Nephron (organoid): ENCODE data around the gene ZC3H12A.

ENCODE experiments used
- H3K27ac Mint-ChIP-seq, 3 experiments: 2 replicates each; pipeline ENCODE4 v1.8.0; 2020; ENCODE audit warnings: mixed read lengths in 3 of 3, mild to moderate bottlenecking in 2 of 3, moderate library complexity in 1 of 3
- H3K27me3 Mint-ChIP-seq: 2 replicates; pipeline ENCODE4 v1.8.0; 2021; ENCODE audit warnings: low read depth, mild to moderate bottlenecking, moderate library complexity, mixed read lengths
- H3K36me3 Mint-ChIP-seq: 2 replicates; pipeline ENCODE4 v1.8.0; 2020; ENCODE audit warnings: low read depth, mixed read lengths
- H3K4me1 Mint-ChIP-seq: 2 replicates; pipeline ENCODE4 v1.8.0; 2020; ENCODE audit warnings: mixed read lengths
- H3K4me3 Mint-ChIP-seq, 3 experiments: 2 replicates each; pipeline ENCODE4 v1.8.0; 2020; ENCODE audit warnings: mild to moderate bottlenecking in 3 of 3, mixed read lengths in 3 of 3, moderate library complexity in 2 of 3
- H3K9me3 Mint-ChIP-seq: 2 replicates; pipeline ENCODE4 v1.8.0; 2020; ENCODE audit warnings: mixed read lengths
- TF ChIP-seq, protein P1 (sequence below), 3 experiments: fragments of 200-600 bp; sonication (generic); IDR thresholded peaks; one replicate each; pipeline ENCODE4 v1.5.0; 2021; ENCODE audit warnings: antibody characterized with exemption in 3 of 3; ENCODE audit not compliant: unreplicated experiment in 3 of 3

ZC3H12A gene

DNA sequence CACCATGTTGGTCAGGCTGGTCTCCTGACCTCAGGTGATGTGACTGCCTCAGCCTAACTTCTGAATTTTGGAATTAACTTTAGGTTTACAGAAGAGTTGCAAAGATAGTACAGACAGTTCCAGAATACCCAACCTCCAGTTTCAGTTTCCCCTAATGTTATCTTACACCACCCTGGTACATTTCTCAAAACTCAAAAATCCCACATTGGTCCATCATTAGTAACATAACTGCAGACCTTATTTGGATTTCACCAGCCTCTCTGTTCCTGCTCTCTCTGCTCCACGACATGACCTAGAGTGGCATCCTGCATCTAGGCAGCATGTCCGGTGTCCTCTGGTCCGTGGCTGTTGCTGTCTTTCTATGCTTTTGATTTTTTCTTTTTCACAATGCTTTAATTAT lies 5.0 kb upstream of the ZC3H12A start:
- peaks cover 39% of the 10 kb centered on the region for H3K27me3 Mint-ChIP-seq
- peaks cover 26% of the 10 kb centered on the region for H3K4me1 Mint-ChIP-seq
- no peak overlapping the region for H3K27ac Mint-ChIP-seq
- H3K4me3 Mint-ChIP-seq, result no peak overlapping the region
- no peaks in the 10 kb centered on the region for H3K9me3 Mint-ChIP-seq
- H3K36me3 Mint-ChIP-seq, result no peaks in the 10 kb centered on the region
- TF ChIP-seq, protein P1, sequence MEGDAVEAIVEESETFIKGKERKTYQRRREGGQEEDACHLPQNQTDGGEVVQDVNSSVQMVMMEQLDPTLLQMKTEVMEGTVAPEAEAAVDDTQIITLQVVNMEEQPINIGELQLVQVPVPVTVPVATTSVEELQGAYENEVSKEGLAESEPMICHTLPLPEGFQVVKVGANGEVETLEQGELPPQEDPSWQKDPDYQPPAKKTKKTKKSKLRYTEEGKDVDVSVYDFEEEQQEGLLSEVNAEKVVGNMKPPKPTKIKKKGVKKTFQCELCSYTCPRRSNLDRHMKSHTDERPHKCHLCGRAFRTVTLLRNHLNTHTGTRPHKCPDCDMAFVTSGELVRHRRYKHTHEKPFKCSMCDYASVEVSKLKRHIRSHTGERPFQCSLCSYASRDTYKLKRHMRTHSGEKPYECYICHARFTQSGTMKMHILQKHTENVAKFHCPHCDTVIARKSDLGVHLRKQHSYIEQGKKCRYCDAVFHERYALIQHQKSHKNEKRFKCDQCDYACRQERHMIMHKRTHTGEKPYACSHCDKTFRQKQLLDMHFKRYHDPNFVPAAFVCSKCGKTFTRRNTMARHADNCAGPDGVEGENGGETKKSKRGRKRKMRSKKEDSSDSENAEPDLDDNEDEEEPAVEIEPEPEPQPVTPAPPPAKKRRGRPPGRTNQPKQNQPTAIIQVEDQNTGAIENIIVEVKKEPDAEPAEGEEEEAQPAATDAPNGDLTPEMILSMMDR (IDR thresholded peaks at IDR 0.05; ENCODE audit: unreplicated experiment in 3 of 3), result no peak

DNA sequence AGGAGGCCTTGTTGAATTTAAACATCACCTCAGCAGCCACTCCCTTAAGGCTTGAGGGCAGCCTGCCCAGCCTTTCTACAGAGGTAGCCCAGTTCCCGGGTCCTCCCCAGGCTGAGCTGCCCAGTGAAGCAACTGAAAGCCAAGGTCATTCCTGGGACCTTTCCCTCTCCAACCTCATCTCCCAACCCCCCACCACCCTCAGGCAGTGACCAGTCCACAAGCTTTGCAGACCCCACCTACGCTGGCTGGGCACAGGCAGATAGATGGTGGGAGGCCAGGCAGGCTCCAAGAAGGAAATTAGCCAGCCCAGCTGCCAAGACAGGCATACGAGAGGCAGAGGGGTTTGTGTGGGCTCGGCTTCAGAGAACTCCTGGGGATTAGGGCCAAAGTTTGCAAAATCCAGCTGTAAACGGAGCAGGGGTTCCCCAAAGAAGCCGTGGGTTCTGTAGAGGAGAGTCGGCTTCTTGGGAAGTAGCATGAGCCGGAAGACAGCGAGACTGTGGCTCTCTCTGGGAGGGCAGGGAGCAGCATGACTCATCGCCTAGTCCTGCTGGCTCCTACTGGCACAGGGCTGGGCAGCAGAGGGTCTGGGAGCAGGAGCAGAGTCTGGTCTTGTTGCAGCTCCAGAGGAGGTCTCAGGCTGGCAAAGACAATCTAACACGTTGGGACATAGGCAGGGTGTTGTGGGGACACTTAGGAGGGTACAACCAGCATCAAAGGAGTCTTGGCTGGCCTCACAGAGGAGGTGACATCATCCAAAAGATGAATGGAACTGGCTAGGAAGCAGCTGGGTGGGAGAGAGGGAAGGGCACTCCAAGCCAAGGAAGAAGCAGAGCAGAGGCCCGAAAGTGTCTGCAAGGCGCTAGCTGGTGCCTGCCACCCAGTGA lies 2.8 kb upstream of the ZC3H12A start:
- Mint-ChIP-seq H3K4me3 (peak overlapping the region; percentile 69 to 83 (median 82)), H3K36me3 (no peaks in the 10 kb centered on the region), H3K4me1 (peaks cover 36% of the 10 kb centered on the region), H3K9me3 (no peaks in the 10 kb centered on the region), H3K27ac (peak overlapping the region; percentile 65 to 92 (median 79)), H3K27me3 (peaks cover 39% of the 10 kb centered on the region)
- TF ChIP-seq, protein P1 (IDR thresholded peaks at IDR 0.05; ENCODE audit: unreplicated experiment in 3 of 3), result no peak

DNA sequence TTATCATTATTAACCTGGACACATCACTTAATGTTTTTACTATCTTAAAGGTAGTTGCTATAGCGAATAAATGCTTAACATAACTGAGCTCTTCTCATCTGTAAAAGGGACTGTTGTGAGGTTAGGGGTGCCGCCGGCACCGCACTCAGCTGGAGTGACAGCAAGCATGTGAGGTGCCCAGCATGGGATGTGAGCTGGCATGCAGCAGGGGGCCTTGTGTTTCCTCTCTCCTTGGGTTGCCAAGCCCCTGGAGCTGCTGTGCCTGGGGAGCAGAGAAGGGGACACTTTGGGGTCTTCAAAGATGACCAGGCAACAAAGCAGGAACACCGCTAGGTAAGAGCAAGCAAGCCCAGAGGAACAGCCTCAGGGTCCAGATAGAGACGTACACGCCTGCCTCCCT lies 2.1 kb upstream of the ZC3H12A start:
- H3K9me3 Mint-ChIP-seq, result no peaks in the 10 kb centered on the region
- H3K4me3 Mint-ChIP-seq, result peak overlapping the region; percentile 70 to 83 (median 82)
- H3K27me3 Mint-ChIP-seq, result peaks cover 39% of the 10 kb centered on the region
- H3K36me3 Mint-ChIP-seq, result no peaks in the 10 kb centered on the region
- peaks cover 40% of the 10 kb centered on the region for H3K4me1 Mint-ChIP-seq
- peak overlapping the region in 2 of 3 experiments; percentile 65 to 92 for H3K27ac Mint-ChIP-seq
- TF ChIP-seq, protein P1 (IDR thresholded peaks at IDR 0.05; ENCODE audit: unreplicated experiment in 3 of 3), result no peak

DNA sequence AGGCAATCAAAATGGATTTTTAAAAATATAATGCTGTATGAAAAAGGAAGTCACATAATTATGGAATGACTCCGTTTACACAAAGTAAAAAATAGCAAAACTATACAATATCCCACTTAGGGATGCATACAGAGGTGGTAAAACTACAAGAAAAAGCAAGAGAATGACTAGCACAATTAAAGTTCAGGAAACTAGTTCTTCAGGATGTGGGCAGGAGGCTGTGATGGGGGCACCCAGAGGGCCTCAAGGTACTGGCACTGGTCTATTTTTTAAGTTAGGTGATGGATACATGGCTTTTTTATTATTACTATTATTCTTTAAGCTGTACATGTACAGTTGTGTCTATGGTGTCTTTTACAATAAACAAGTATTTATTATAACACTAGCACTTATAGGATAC lies 1.4 kb upstream of the ZC3H12A start:
- H3K27ac Mint-ChIP-seq, result peak overlapping the region; percentile 10 to 92 (median 21)
- TF ChIP-seq, protein P1 (IDR thresholded peaks at IDR 0.05; ENCODE audit: unreplicated experiment in 3 of 3), result no peak
- peaks cover 39% of the 10 kb centered on the region for H3K27me3 Mint-ChIP-seq
- H3K4me1 Mint-ChIP-seq, result peaks cover 40% of the 10 kb centered on the region
- H3K9me3 Mint-ChIP-seq, result no peaks in the 10 kb centered on the region
- no peaks in the 10 kb centered on the region for H3K36me3 Mint-ChIP-seq
- H3K4me3 Mint-ChIP-seq, result peak overlapping the region; percentile 70 to 83 (median 82)

DNA sequence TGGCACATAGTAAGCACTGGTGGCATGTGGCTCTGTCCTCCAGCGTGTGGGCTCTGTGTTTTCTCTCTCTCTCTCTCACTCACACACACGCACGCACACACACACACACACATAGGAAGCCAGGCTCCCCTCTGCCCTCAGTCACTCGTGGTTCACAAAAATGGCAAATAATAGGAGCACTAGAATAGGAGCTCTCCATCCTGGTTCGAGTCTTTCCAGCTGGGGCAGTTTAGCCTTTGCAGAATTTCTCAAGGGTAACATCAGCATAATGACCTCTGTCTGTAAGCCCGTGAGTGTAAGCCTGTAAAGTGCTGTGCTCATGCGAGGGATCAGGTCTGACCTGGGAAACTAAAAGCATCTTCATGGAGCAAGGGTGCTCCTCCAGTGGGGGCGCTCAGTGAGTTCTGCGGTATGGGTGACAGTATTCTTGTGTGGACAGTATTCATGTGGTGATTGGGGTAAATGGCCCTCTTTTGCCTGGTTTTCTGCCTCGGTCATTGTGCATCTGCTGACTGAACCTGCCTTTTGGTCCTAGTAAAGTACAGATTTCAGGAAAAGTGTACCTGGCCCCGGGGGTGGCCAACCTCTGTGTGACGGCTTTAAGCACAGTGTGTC lies 842 bp upstream of the ZC3H12A start:
- peak overlapping the region; percentile 70 to 83 (median 82) for H3K4me3 Mint-ChIP-seq
- no peaks in the 10 kb centered on the region for H3K9me3 Mint-ChIP-seq
- H3K27me3 Mint-ChIP-seq, result peaks cover 39% of the 10 kb centered on the region
- TF ChIP-seq, protein P1 (IDR thresholded peaks at IDR 0.05; ENCODE audit: unreplicated experiment in 3 of 3), result no peak
- H3K4me1 Mint-ChIP-seq, result peaks cover 40% of the 10 kb centered on the region
- H3K36me3 Mint-ChIP-seq, result no peaks in the 10 kb centered on the region
- H3K27ac Mint-ChIP-seq, result peak overlapping the region; percentile 10 to 21 (median 18)
